HepG2 (cell line): ENCODE data around the gene TMEM59. TPM values are rescaled to one million over a fixed set of nuclear protein-coding genes. Genes with fewer than 3 reads are reported as not detected.

ENCODE experiments used
- ATAC-seq: fragments of 200-7000 bp; cut with Tn5 transposase; 3 replicates; pipeline ENCODE4 v1.9.1; 2020; ENCODE audit warnings: mild to moderate bottlenecking, moderate library complexity
- BruUV-seq: library from RNA; stranded (reverse); fragments of 400-500 nt; replicated peaks from 2 replicates; lab custom pipeline; 2021; lab: Mats Ljungman, UMichigan
- CTCF ChIA-PET: fragments of 300-600 bp; formaldehyde crosslinking; extraction: SDS; loops from one replicate; lab custom pipeline; 2021; ENCODE audit warnings: low total read pairs, inconsistent platforms, low intra/inter-chr PET ratio; lab: Yijun Ruan, JAX
- POLR2A ChIA-PET: fragments of 350-600 bp; sonication (Branson Sonifier 250); formaldehyde crosslinking; loops from one replicate; lab custom pipeline; 2020; ENCODE audit warnings: antibody characterized with exemption, inconsistent platforms; lab: Yijun Ruan, JAX
- DNase-seq: peaks from one replicate; pipeline ENCODE4 v3.0.0-alpha.2; 2015; ENCODE audit warnings: low spot score
- FAIRE-seq: peaks from 3 replicates; lab custom pipeline; 2011; peaks lifted over from hg19 to GRCh38; lab: Jason Lieb, UNC
- H2AFZ ChIP-seq: one replicate; pipeline ENCODE4 v1.6.1; 2011; ENCODE audit warnings: low read length, inconsistent platforms
- H3K27ac ChIP-seq: fragments of 300-600 bp; 3 replicates; pipeline ENCODE4 v1.8.0; 2011; ENCODE audit warnings: mixed run types, mild to moderate bottlenecking, mixed read lengths, low read length, inconsistent platforms; ENCODE audit not compliant: insufficient read depth; ENCODE audit errors: extremely low read length
- H3K27me3 ChIP-seq, 2 experiments: fragments of 200-600 bp in 1 of 2; 2 replicates in 1 of 2; 3 replicates in 1 of 2; pipeline versions ENCODE4 v1.6.0 to v1.8.0; 2011; ENCODE audit warnings: low read length in 2 of 2, mild to moderate bottlenecking in 2 of 2, moderate library complexity in 2 of 2, inconsistent platforms in 1 of 2; ENCODE audit not compliant: insufficient read depth in 2 of 2, control insufficient read depth in 1 of 2
- H3K36me3 ChIP-seq, 2 experiments: fragments of 200-600 bp in 1 of 2; replicated peaks in 1 of 2; 2 replicates in 1 of 2; 3 replicates in 1 of 2; pipeline versions ENCODE4 v1.5.1 to v1.8.0; 2011; ENCODE audit warnings: low read length in 2 of 2, inconsistent platforms in 1 of 2; ENCODE audit not compliant: insufficient read depth in 2 of 2, control insufficient read depth in 1 of 2
- H3K4me1 ChIP-seq: 2 replicates; pipeline ENCODE4 v1.5.1; 2012; ENCODE audit warnings: low read length, inconsistent platforms; ENCODE audit not compliant: insufficient read depth
- H3K4me2 ChIP-seq: 2 replicates; pipeline ENCODE4 v1.6.0; 2011; ENCODE audit warnings: low read depth, low read length, inconsistent platforms
- H3K4me3 ChIP-seq, 3 experiments: fragments of 200-600 bp in 1 of 3; sonication (generic), shearing (Covaris generic) in 1 of 3; replicated peaks in 1 of 3; 2 replicates each; pipeline ENCODE4 v1.5.1; 2011 to 2016; ENCODE audit warnings: low read length in 3 of 3, inconsistent platforms in 2 of 3, low read depth in 2 of 3, mild to moderate bottlenecking in 2 of 3, control low read depth in 1 of 3, mixed read lengths in 1 of 3; ENCODE audit not compliant: insufficient read depth in 1 of 3
- H3K79me2 ChIP-seq: one replicate; pipeline ENCODE4 v1.6.1; 2011; ENCODE audit warnings: low read length, inconsistent platforms; ENCODE audit not compliant: insufficient read depth
- H3K9ac ChIP-seq: 2 replicates; pipeline ENCODE4 v1.6.0; 2011; ENCODE audit warnings: mild to moderate bottlenecking, low read depth, low read length, inconsistent platforms; ENCODE audit not compliant: insufficient read depth
- H3K9me3 ChIP-seq: 2 replicates; pipeline ENCODE4 v1.5.1; 2012; ENCODE audit warnings: mild to moderate bottlenecking, low read length
- H4K20me1 ChIP-seq: 2 replicates; pipeline ENCODE4 v1.6.0; 2011; ENCODE audit warnings: inconsistent platforms, mild to moderate bottlenecking, low read length, moderate library complexity; ENCODE audit not compliant: insufficient read depth
- DMAP1 ChIP-seq: IDR thresholded peaks from 2 replicates; pipeline ENCODE4 v1.6.1; 2016
- EP300 ChIP-seq, 3 experiments: sonication (generic) in 1 of 3; formaldehyde crosslinking in 1 of 3; IDR thresholded peaks; 2 replicates each; pipeline versions ENCODE4 v1.5.1 to v1.6.1; 2011 to 2020; ENCODE audit warnings: low read depth in 2 of 3, low read length in 2 of 3, borderline replicate concordance in 1 of 3, improper control_type of control experiment in 1 of 3, mild to moderate bottlenecking in 1 of 3, missing genetic modification reagents in 1 of 3, moderate library complexity in 1 of 3
- FOXP1 ChIP-seq, 2 experiments: fragments of 450-650 bp in 1 of 2; IDR thresholded peaks; 2 replicates each; pipeline ENCODE4 v1.6.1; 2017 to 2018; ENCODE audit warnings: antibody characterized with exemption in 1 of 2
- HCFC1 ChIP-seq: fragments of 150-350 bp; IDR thresholded peaks from 2 replicates; pipeline ENCODE4 v1.6.1; 2014; ENCODE audit warnings: low read depth, low read length
- JUND ChIP-seq: sonication (generic); formaldehyde crosslinking; IDR thresholded peaks from 2 replicates; pipeline ENCODE4 v1.8.0; 2022; ENCODE audit warnings: mild to moderate bottlenecking, missing genetic modification reagents
- RBAK ChIP-seq: sonication (generic); formaldehyde crosslinking; IDR thresholded peaks from 2 replicates; pipeline ENCODE4 v1.5.1; 2020; ENCODE audit warnings: mild to moderate bottlenecking, missing genetic modification reagents
- RFXANK ChIP-seq: IDR thresholded peaks from 2 replicates; pipeline ENCODE4 v1.6.1; 2016
- RORA ChIP-seq: sonication (generic); formaldehyde crosslinking; IDR thresholded peaks from 2 replicates; pipeline ENCODE4 v1.5.0; 2020; ENCODE audit warnings: mild to moderate bottlenecking, missing genetic modification reagents, moderate library complexity
- SKI ChIP-seq: fragments of 450-650 bp; IDR thresholded peaks from one replicate; pipeline ENCODE4 v1.6.1; 2018; ENCODE audit warnings: mild to moderate bottlenecking; ENCODE audit not compliant: partially characterized antibody
- SNRNP70 ChIP-seq: fragments of 200-400 bp; formaldehyde crosslinking; IDR thresholded peaks from 2 replicates; pipeline ENCODE4 v1.6.1; 2017; ENCODE audit warnings: mild to moderate bottlenecking, low read depth, low read length, moderate library complexity
- TFE3 ChIP-seq: IDR thresholded peaks from 2 replicates; pipeline ENCODE4 v1.6.1; 2016
- ZHX1 ChIP-seq: sonication (generic); formaldehyde crosslinking; IDR thresholded peaks from 2 replicates; pipeline ENCODE4 v1.8.1; 2022; ENCODE audit warnings: low read depth, mild to moderate bottlenecking, missing genetic modification reagents
- ZNF646 ChIP-seq: sonication (generic); formaldehyde crosslinking; IDR thresholded peaks from 2 replicates; pipeline ENCODE4 v1.9.0; 2021; ENCODE audit warnings: mild to moderate bottlenecking, missing genetic modification reagents
- ZNF782 ChIP-seq: sonication (generic); formaldehyde crosslinking; IDR thresholded peaks from 2 replicates; pipeline ENCODE4 v1.4.0; 2020; ENCODE audit warnings: missing genetic modification reagents, mild to moderate bottlenecking, borderline replicate concordance
- ZNF816 ChIP-seq: sonication (generic); formaldehyde crosslinking; IDR thresholded peaks from 2 replicates; pipeline ENCODE4 v1.8.0; 2022; ENCODE audit warnings: missing genetic modification reagents, mild to moderate bottlenecking, borderline replicate concordance
- WGBS: methylation state at CpG from one replicate; pipeline ENCODE4 v1.1.6; 2017; ENCODE audit warnings: low lambda C conversion rate; 5-methylcytosine and 5-hydroxymethylcytosine counted together
- in situ Hi-C: cut with HindIII; loops from 2 replicates; pipeline ENCODE4 v1.10.0; 2017; ENCODE audit warnings: low pct_unique_long_range_greater_than_20kb; ENCODE audit not compliant: extremely low pct_ligation_motif_present
- intact Hi-C: fragments of 100-400 bp; cut with micrococcal nuclease; formaldehyde crosslinking; loops from one replicate; pipeline ENCODE4 v1.10.0; 2022; ENCODE audit not compliant: unreplicated experiment
- polyA plus RNA-seq, 8 experiments: library from polyadenylated mRNA; depleted of rRNA in 3 of 8; stranded (reverse) in 7 of 8; unstranded in 1 of 8; fragments of >200 nt; fragmentation: Illumina TruSeq in 4 of 8; extraction: Trizol in 4 of 8; gene quantifications; 2 replicates each; pipeline versions ENCODE4 v1.2.1 to v1.2.3, GENCODE V29; 2011 to 2016; ENCODE audit warnings: low read depth in 4 of 8, missing spikeins in 1 of 8, mixed read lengths in 1 of 8; ENCODE audit not compliant: insufficient read depth in 1 of 8
- total RNA-seq, 5 experiments: library from RNA; depleted of rRNA; stranded (reverse); fragments of >200 nt; fragmentation: Illumina TruSeq; extraction: Trizol; gene quantifications; 2 replicates each; pipeline ENCODE4 v1.2.3, GENCODE V29; 2016; ENCODE audit warnings: low read depth in 1 of 5

TMEM59 gene
- total and polyA plus RNA-seq, 2 of the 13 experiments (the other 11 are each of a cell fraction or from before 2014, with no cell fraction given): 147 to 363 TPM

GRCh38 chr1:54004481-54005049, 48.4 kb downstream of the TMEM59 start:
- no peak overlapping the region for H2AFZ ChIP-seq
- no peak for DNase-seq
- no peaks in the 10 kb centered on the region for H3K79me2 ChIP-seq
- H3K27me3 ChIP-seq: no peaks in the 10 kb centered on the region
- POLR2A ChIA-PET: no interaction called here
- H3K36me3 ChIP-seq: no peaks in the 10 kb centered on the region
- H4K20me1 ChIP-seq: no peaks in the 10 kb centered on the region
- H3K9me3 ChIP-seq: no peaks in the 10 kb centered on the region
- BruUV-seq: no TSS peak
- CTCF ChIA-PET: no interaction called here
- intact Hi-C loops: no loop called here
- 95% methylated on average over 11 of the region's 27 CpGs for WGBS
- no peak overlapping the region for H3K9ac ChIP-seq
- in situ Hi-C loops: no loop called here
- H3K4me3 ChIP-seq: no peak overlapping the region
- peaks cover 26% of the 10 kb centered on the region for H3K4me1 ChIP-seq
- no peak for FAIRE-seq
- H3K4me2 ChIP-seq: no peak overlapping the region
- H3K27ac ChIP-seq: no peak overlapping the region
- ATAC-seq: no peak
- TF ChIP-seq DMAP1: no peak
- TF ChIP-seq RFXANK: no peak
- TF ChIP-seq HCFC1: no peak
- TF ChIP-seq RORA: no peak
- TF ChIP-seq ZNF782 (CRISPR knock-in tag): no peak
- TF ChIP-seq ZNF646: no peak
- no peak for TF ChIP-seq TFE3 (CRISPR knock-in tag)
- no peak for TF ChIP-seq RBAK
- TF ChIP-seq JUND (CRISPR knock-in tag): no peak
- TF ChIP-seq ZHX1 (CRISPR knock-in tag): no peak
- TF ChIP-seq SNRNP70: no peak
- no peak for TF ChIP-seq ZNF816 (CRISPR knock-in tag)
- TF ChIP-seq EP300 (IDR thresholded peaks at IDR 0.05; ENCODE audit: low read depth in 2 of 2, low read length in 2 of 2): no peak
- no peak for TF ChIP-seq EP300 (CRISPR knock-in tag; IDR thresholded peaks at IDR 0.05; ENCODE audit: borderline replicate concordance)
- no peak for TF ChIP-seq SKI
- no peak for TF ChIP-seq FOXP1 (IDR thresholded peaks at IDR 0.05)
- no peak for TF ChIP-seq FOXP1 (CRISPR knock-in tag; IDR thresholded peaks at IDR 0.05)
